Cerebellar cortex (tissue), 1 donor: ENCODE results near the gene ISM1.
"Not testable (repeated sequence)": the region's sequence is repeated elsewhere in the genome, so short reads cannot be mapped to it uniquely, and the experiment has no call there.

ENCODE experiments used
- DNase-seq: peaks from one replicate; pipeline ENCODE4 v3.0.0-alpha.2; 2015; ENCODE audit warnings: low spot score

The ISM1 gene

GRCh38 chr20:13221673-13222318 lies 722 bp downstream of the ISM1 start:
- DNase-seq, result peak; percentile 17

GRCh38 chr20:13222319-13222716 lies 1.2 kb downstream of the ISM1 start:
- no peak for DNase-seq

GRCh38 chr20:13223736-13224520 lies 2.9 kb downstream of the ISM1 start:
- DNase-seq, result no peak

- no peak for DNase-seq
Measured at GRCh38 chr20:13226367-13226766, 5.3 kb downstream of the ISM1 start.

- no peak for DNase-seq
Measured at GRCh38 chr20:13228771-13229170, 7.7 kb downstream of the ISM1 start.

- no peak for DNase-seq
Measured at GRCh38 chr20:13229538-13229937, 8.5 kb downstream of the ISM1 start.

GRCh38 chr20:13231031-13231752 lies 10.1 kb downstream of the ISM1 start:
- DNase-seq, result no peak

- DNase-seq, result no peak
Measured at GRCh38 chr20:13232999-13233398, 11.9 kb downstream of the ISM1 start.

- no peak for DNase-seq
Measured at GRCh38 chr20:13234961-13235360, 13.9 kb downstream of the ISM1 start.

- not testable (repeated sequence) for DNase-seq
Measured at GRCh38 chr20:13236360-13236759, 15.3 kb downstream of the ISM1 start.

- DNase-seq, result no peak
Measured at GRCh38 chr20:13236990-13237720, 16.1 kb downstream of the ISM1 start.

- DNase-seq, result no peak
Measured at GRCh38 chr20:13238001-13238653, 17.1 kb downstream of the ISM1 start.

GRCh38 chr20:13243826-13244376 lies 22.8 kb downstream of the ISM1 start:
- DNase-seq, result no peak

- DNase-seq, result no peak
Measured at GRCh38 chr20:13245250-13245723, 24.2 kb downstream of the ISM1 start.

GRCh38 chr20:13249118-13249797 lies 28.2 kb downstream of the ISM1 start:
- DNase-seq, result no peak

GRCh38 chr20:13249798-13250170 lies 28.7 kb downstream of the ISM1 start:
- no peak for DNase-seq

GRCh38 chr20:13250251-13250650 lies 29.2 kb downstream of the ISM1 start:
- no peak for DNase-seq

- no peak for DNase-seq
Measured at GRCh38 chr20:13251106-13251903, 30.2 kb downstream of the ISM1 start.

- no peak for DNase-seq
Measured at GRCh38 chr20:13251904-13252297, 30.8 kb downstream of the ISM1 start.

- DNase-seq, result no peak
Measured at GRCh38 chr20:13255356-13255755, 34.3 kb downstream of the ISM1 start.
